Endothelial cell (in vitro differentiated cells): Measurements from ENCODE around the gene AGBL4. TPM values are rescaled to one million over a fixed set of nuclear protein-coding genes. Genes with fewer than 3 reads are reported as not detected.

Source experiments
- DNase-seq: peaks from one replicate; pipeline ENCODE4 v3.0.0; 2021; ENCODE audit warnings: low spot score
- H3K27ac Mint-ChIP-seq: one replicate; pipeline ENCODE4 v1.8.0; 2021; ENCODE audit warnings: mixed read lengths, inconsistent platforms; ENCODE audit not compliant: unreplicated experiment
- H3K27me3 Mint-ChIP-seq: one replicate; pipeline ENCODE4 v1.8.0; 2021; ENCODE audit warnings: mild to moderate bottlenecking, moderate library complexity, mixed read lengths, inconsistent platforms; ENCODE audit not compliant: unreplicated experiment
- H3K36me3 Mint-ChIP-seq: one replicate; pipeline ENCODE4 v1.8.0; 2021; ENCODE audit warnings: mild to moderate bottlenecking, low read depth, mixed read lengths, inconsistent platforms; ENCODE audit not compliant: unreplicated experiment
- H3K4me1 Mint-ChIP-seq: one replicate; pipeline ENCODE4 v1.8.0; 2021; ENCODE audit warnings: mild to moderate bottlenecking, mixed read lengths, inconsistent platforms; ENCODE audit not compliant: unreplicated experiment
- H3K4me3 Mint-ChIP-seq: one replicate; pipeline ENCODE4 v1.8.0; 2021; ENCODE audit warnings: mild to moderate bottlenecking, mixed read lengths, inconsistent platforms; ENCODE audit not compliant: unreplicated experiment
- H3K9me3 Mint-ChIP-seq: one replicate; pipeline ENCODE4 v1.8.0; 2021; ENCODE audit warnings: mixed read lengths, inconsistent platforms; ENCODE audit not compliant: unreplicated experiment
- total RNA-seq: library from RNA; stranded (reverse); fragmentation: NEBNext Ultra II Directional; extraction: Animal tissue kit (Norgen Biotek cat#: 25700); gene quantifications from one replicate; pipeline ENCODE4 v1.2.1, GENCODE V29; 2021; ENCODE audit not compliant: unreplicated experiment
- TF ChIP-seq, protein P1 (sequence below): fragments of 200-600 bp; sonication (generic); IDR thresholded peaks from one replicate; pipeline ENCODE4 v1.5.0; 2021; ENCODE audit warnings: antibody characterized with exemption; ENCODE audit not compliant: unreplicated experiment

Gene AGBL4
- total RNA-seq, 1 donor from 2014 or later, result 0.51 TPM

DNA sequence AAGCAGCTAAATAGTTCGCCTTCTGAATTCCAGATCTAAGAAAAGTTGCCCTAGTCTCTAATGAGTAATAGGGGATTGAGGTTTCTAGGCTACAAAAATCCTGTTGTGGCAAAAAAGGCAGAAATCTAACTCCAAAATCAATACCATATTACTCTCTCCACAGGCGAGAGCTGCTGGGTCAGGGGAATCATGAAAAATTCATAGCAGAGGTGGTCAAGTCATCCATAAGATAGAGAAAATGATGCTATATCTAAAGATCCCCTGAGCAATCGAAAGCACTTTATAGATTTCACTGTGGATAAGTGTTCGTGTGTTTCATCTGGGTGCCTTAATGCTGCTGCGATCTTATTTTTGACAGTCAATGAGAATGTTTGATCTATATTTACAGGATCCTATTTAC is 417.7 kb downstream of the AGBL4 start:
- H3K36me3 Mint-ChIP-seq, result no peaks in the 10 kb centered on the region
- H3K27ac Mint-ChIP-seq, result no peak overlapping the region
- no peaks in the 10 kb centered on the region for H3K27me3 Mint-ChIP-seq
- H3K4me3 Mint-ChIP-seq, result no peak overlapping the region
- DNase-seq, result no peak
- peaks cover 23% of the 10 kb centered on the region for H3K9me3 Mint-ChIP-seq
- TF ChIP-seq, protein P1, sequence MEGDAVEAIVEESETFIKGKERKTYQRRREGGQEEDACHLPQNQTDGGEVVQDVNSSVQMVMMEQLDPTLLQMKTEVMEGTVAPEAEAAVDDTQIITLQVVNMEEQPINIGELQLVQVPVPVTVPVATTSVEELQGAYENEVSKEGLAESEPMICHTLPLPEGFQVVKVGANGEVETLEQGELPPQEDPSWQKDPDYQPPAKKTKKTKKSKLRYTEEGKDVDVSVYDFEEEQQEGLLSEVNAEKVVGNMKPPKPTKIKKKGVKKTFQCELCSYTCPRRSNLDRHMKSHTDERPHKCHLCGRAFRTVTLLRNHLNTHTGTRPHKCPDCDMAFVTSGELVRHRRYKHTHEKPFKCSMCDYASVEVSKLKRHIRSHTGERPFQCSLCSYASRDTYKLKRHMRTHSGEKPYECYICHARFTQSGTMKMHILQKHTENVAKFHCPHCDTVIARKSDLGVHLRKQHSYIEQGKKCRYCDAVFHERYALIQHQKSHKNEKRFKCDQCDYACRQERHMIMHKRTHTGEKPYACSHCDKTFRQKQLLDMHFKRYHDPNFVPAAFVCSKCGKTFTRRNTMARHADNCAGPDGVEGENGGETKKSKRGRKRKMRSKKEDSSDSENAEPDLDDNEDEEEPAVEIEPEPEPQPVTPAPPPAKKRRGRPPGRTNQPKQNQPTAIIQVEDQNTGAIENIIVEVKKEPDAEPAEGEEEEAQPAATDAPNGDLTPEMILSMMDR, result no peak
- no peaks in the 10 kb centered on the region for H3K4me1 Mint-ChIP-seq

DNA sequence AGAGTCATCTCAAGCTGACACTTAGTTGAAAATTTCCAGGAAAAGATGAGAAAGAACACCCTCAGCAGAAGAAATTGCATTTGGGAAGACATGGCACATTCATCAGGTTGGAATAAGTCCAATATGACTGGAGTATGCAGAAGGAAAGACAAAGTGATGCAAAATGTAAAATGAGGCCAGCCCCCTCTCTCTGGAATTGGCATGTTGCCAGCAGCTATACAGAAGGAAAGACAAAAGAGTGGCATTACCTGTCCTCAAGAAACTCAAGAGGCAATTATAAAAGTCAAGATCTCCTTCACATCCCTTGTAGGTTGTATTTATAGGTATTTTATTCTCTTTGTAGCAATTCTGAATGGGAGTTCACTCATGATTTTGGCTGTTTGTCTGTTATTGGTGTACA is 426.3 kb downstream of the AGBL4 start:
- Mint-ChIP-seq H3K4me1 (no peaks in the 10 kb centered on the region), H3K27ac (no peak overlapping the region), H3K4me3 (no peak overlapping the region), H3K36me3 (no peaks in the 10 kb centered on the region), H3K27me3 (peaks cover 5% of the 10 kb centered on the region), H3K9me3 (peaks cover 45% of the 10 kb centered on the region)
- DNase-seq, result no peak
- TF ChIP-seq, protein P1, result no peak

DNA sequence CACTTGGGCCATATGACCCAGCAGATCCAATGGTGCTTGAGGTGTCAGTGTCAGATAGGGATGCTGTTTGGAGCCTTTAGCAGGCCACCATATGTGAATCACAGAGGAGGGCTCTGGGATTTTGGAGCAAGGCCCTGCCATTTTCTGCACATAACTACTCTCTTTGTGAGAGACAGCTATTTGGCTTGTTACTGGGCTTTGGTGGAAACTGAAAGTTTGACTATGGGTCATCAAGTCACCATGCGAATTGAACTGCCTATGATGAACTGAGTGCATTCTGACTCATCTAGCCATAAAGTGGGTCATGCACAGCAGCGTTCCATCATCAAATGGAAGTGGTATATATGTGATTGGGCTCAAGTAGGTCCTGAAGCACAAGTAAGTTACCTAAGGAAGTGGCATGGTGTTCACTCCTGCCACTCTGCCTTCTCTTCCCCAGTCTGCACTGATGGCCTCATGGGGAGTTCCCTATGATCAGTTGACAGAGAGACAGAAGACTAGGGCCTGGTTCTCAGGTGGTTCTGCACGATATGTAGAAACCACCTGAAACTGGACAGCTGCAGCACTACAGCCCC is 447.3 kb downstream of the AGBL4 start:
- peaks cover 5% of the 10 kb centered on the region for H3K36me3 Mint-ChIP-seq
- H3K9me3 Mint-ChIP-seq, result peaks cover 36% of the 10 kb centered on the region
- no peak overlapping the region for H3K4me3 Mint-ChIP-seq
- H3K4me1 Mint-ChIP-seq, result no peaks in the 10 kb centered on the region
- DNase-seq, result no peak
- no peak overlapping the region for H3K27ac Mint-ChIP-seq
- TF ChIP-seq, protein P1, result no peak
- peaks cover 4% of the 10 kb centered on the region for H3K27me3 Mint-ChIP-seq

DNA sequence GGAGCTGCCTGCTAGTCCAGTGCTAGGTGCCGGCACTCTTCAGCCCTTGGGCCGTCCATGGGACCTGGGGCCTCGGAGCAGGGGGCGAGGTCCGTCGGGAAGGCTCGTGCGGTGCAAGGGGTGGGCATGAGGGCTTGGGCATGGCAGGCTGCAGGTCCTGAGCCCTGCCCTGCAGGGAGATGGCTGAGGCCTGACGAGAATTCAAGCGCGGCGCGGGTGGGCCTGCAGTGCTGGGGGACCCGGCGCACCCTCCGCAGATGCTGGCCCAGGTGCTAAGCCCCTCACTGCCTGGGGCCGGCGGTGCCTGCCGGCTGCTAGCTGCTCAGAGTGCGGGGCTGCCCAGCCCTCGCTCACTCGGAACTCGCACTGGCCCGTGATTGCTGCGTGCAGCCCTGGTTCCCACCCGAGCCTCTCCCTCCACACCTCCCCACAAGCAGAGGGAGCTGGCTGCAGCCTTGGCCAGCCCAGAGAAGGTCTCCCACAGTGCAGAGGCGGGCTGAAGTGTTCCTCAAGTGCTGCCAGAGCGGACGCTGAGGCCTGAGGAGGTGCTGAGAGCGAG is 467.0 kb downstream of the AGBL4 start:
- Mint-ChIP-seq H3K4me1 (no peaks in the 10 kb centered on the region), H3K9me3 (peaks cover 20% of the 10 kb centered on the region), H3K27me3 (peaks cover 3% of the 10 kb centered on the region), H3K4me3 (no peak overlapping the region), H3K36me3 (no peaks in the 10 kb centered on the region), H3K27ac (no peak overlapping the region)
- TF ChIP-seq, protein P1, result no peak
- no peak for DNase-seq

DNA sequence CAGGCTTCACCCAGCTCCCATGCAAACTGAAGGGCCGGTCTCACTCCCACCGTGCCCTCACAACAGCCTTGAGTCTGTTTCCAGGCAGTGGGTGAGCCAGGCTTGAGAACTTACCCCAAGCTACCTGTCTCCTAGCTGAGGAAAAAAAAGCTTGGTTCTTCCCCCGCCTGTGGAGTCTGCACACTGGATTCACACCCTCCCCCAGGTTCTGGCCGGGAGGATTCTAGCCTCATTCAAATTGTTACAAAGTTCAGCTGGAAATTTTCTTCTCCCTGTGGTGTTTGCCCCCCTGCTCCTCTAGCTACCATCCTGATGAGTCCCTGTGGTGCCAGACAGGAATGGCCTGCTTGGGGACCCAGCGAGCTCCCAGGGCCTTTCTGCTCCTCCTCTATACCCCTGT is 471.7 kb downstream of the AGBL4 start:
- TF ChIP-seq, protein P1, result no peak
- no peaks in the 10 kb centered on the region for H3K36me3 Mint-ChIP-seq
- no peaks in the 10 kb centered on the region for H3K4me1 Mint-ChIP-seq
- no peak overlapping the region for H3K4me3 Mint-ChIP-seq
- H3K9me3 Mint-ChIP-seq, result peaks cover 24% of the 10 kb centered on the region
- peaks cover 1% of the 10 kb centered on the region for H3K27me3 Mint-ChIP-seq
- no peak overlapping the region for H3K27ac Mint-ChIP-seq
- no peak for DNase-seq
